GM21737 (cell line): ENCODE measurements around the gene SAT2.
"Not testable (repeated sequence)": the region's sequence is repeated elsewhere in the genome, so short reads cannot be mapped to it uniquely, and the experiment has no call there.

Experiments used
- ATAC-seq: cut with Tn5 transposase; IDR thresholded peaks from one replicate; pipeline ENCODE4 v1.9.1; 2021; ENCODE audit warnings: mild to moderate bottlenecking, moderate library complexity; ENCODE audit not compliant: unreplicated experiment

The SAT2 gene

DNA sequence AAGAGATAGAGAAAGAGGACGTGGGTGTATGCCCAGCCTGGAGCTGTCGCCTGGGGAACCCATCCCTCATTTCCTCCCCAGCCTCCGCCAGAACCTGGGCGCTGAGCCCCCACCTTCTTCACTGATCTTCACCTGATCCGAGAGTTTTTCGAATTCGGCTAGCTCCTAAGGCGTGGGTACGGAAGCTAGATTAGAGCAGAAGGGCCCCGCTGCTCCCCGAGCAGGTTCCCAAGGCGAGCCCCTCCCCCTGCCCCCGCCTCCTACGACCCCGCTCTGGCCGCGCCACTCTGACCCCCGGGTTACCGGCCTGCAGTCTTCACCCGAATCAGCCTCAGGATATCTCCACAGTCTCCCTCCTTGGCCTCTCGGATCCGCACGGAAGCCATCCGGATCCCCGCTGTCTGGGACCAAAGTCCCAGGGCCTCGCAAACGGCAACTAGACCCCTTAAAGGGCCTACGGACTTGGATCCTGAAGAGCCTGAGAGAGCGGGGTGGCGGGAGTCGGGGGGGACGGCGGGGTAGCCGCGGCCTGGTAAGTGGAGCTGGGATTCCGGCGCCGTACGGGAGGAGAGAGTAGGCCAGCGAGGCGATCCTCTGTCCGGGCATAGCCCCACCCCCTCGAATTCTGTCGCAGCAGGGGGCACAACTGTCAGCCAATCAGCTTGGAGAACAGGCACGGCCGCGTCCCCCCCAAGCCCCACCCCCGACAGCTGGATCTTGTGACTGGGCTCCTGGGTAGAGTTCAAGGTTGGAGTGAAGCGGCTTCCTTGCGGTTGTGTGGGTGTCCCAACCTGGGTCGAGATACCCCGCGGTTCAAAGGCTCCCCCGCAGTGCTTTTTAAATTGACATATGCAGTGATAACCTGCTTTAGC lies at the start of gene SAT2:
SAT2 (minus strand) TSS at position 572 of the 872 bp plus-strand sequence; CDS start at position 386, 186 bp downstream.
- no peak for ATAC-seq

DNA sequence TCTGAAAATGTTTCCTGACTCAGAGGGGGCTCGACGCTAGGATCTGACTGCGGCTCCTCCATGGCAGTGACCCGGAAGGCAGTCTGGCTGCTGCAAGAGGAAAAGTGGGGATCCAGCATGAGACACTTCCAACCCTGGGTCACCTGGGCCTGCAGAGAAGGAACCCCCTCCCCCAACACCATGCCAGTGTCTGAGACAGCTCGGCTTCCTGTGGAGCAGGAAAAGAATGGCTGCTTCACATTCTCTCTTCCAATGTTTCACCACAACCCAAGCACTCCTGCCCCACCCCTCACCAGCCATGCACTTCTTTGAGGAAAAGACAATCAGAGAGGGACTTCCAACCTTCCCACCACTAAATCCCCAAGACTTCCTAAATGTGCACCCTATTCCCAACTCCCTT lies 48.9 kb upstream of the SAT2 start:
- no peak for ATAC-seq

DNA sequence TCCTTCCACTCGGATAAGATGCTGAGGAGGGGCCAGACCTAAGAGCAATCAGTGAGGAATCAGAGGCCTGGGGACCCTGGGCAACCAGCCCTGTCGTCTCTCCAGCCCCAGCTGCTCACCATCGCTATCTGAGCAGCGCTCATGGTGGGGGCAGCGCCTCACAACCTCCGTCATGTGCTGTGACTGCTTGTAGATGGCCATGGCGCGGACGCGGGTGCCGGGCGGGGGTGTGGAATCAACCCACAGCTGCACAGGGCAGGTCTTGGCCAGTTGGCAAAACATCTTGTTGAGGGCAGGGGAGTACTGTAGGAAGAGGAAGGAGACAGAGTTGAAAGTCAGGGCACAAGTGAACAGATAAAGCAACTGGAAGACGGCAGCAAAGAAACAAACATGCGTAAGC lies 47.3 kb upstream of the SAT2 start:
- ATAC-seq: no peak

DNA sequence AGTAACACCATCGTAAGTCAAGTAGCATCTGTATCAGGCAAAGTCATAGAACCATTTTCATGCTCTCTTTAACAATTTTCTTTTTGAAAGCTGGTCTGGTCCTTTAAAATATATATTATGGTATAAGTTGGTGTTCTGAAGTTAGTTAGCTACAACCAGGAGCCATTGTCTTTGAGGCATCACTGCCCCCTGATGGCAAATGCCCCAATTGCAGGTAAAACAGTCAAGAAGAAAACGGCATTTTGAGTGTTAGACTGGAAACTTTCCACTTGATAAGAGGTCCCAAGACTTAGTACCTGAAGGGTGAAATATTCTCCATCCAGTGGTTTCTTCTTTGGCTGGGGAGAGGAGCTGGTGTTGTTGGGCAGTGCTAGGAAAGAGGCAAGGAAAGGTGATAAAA lies 45.6 kb upstream of the SAT2 start:
- ATAC-seq: no peak

DNA sequence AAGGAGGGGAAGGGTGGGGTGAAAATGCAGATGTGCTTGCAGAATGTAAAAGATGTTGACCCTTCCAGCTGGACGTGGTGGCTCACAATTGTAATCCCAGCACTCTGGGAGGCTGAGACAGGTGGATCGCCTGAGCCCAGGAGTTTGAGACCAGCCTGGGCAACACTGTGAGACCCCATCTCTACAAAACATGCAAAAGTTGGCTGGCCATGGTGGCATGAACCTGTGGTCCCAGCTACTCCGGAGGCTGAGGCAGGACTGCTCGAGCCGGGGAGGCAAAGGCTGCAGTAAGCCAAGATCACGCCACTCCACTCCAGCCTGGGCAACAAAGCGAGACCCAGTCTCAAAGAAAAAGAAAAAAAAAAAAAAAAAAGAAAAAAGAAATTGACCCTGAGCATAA lies 40.9 kb upstream of the SAT2 start:
- no peak for ATAC-seq

DNA sequence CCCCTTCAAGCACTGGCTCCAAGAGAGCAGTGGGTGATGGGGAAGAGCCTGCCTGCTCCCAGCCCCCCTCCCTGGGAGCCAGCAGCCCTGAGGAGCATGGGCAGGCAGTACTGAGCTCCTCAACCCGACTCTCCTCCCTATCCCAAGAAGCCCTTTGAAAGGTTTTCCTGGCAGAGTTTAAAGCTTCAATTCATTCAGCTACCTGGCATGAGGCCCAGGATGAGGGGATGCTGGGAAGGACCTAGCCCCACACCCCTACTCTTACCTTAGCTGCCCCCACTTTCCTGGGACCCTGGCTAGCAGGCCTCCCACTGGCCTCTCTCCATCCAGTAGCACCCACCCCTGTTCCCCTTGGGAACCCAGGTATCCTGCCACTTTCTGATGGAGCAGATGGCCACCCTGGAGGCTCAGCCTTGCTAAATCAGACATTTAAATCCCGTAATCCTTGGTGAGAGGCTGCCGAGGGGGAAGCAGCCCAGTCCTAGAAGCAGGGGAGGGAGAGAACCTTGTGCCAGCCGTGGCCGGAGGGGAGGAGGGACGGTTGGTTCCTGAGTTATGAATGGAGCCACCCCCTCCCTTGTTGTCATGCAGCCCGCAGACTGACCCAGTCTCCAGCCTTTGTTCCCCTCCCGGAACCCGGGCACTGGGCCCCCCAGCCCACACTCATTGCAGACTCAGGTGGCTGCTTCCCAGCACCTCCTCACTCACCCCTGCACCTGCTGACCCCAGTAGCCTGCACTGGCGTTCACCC lies 40.2 kb upstream of the SAT2 start:
- ATAC-seq: no peak

DNA sequence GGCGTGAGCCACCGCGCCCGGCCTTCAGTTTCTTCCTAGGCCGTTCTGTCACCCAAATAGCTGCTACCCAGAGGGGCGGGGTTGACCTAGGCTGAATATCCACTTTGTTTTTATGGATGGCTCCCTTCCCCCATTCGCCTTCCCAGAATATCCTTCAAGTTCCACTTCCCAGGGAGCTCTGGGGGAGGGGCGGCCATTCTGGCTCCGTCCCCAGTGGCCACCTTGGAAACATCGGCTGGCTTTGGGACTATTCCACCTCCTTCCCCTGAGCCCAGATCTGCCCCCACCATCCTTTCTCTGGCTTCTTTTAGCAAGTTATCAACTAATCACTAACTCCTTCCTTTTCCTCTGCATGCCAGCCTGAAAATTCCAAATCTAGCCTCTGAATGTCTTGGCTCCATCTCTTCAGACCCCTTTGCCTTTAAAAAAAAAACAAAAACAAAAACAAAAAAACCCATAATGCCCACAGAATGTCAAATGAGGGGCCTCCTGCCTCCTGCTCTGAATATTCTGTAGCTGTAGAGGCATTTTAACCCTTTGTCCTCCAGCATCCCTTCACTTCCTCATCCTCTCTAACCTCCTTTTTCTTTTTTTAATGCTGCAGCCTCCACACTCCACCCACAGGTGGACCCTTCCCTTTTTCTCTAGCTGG lies 29.5 kb upstream of the SAT2 start:
- no peak for ATAC-seq

DNA sequence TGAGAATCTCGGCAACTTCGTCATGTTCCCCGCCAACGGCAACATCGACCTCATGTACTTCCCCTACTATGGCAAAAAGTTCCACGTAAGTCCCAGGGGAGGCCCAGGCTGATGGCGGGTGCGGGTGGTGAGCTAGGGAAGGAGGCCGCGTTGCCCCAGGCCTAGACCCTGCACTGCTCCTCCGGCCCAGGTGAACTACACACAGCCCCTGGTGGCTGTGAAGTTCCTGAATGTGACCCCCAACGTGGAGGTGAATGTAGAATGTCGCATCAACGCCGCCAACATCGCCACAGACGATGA lies 27.9 kb upstream of the SAT2 start:
- no peak for ATAC-seq

DNA sequence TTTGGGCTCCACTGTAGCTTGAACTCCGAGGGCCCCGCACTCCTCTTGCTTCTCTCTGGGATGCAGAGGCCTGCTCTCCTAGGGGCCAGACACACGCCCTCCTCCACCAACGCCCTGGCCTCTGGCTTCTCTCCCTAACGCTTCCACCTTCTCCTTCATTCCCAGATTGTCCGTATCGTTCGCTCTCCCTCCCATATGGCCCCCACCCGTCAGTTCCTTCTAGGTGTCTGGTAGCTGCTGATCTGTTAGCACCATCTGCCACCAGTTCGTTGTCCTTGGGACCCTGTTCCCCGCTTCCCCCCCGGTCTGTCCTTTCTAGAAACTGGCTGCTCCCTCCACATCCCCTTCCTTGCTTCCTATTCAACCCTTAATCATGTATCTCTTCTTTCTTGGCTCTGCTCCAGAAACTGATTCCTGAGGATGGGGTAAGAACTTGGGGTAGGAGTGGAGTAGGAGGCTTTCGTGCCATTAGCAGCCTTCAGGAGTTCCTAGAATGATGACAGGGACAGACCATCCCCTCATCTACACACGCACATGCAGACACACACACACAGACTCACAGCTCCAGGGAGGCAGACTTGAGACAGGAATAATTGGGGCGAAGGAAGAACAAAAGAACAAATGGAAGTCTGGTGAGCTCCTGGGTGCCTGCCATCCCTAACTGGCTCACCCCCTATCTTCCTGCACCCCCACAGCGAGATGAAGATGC lies 27.4 kb upstream of the SAT2 start:
- no peak for ATAC-seq

DNA sequence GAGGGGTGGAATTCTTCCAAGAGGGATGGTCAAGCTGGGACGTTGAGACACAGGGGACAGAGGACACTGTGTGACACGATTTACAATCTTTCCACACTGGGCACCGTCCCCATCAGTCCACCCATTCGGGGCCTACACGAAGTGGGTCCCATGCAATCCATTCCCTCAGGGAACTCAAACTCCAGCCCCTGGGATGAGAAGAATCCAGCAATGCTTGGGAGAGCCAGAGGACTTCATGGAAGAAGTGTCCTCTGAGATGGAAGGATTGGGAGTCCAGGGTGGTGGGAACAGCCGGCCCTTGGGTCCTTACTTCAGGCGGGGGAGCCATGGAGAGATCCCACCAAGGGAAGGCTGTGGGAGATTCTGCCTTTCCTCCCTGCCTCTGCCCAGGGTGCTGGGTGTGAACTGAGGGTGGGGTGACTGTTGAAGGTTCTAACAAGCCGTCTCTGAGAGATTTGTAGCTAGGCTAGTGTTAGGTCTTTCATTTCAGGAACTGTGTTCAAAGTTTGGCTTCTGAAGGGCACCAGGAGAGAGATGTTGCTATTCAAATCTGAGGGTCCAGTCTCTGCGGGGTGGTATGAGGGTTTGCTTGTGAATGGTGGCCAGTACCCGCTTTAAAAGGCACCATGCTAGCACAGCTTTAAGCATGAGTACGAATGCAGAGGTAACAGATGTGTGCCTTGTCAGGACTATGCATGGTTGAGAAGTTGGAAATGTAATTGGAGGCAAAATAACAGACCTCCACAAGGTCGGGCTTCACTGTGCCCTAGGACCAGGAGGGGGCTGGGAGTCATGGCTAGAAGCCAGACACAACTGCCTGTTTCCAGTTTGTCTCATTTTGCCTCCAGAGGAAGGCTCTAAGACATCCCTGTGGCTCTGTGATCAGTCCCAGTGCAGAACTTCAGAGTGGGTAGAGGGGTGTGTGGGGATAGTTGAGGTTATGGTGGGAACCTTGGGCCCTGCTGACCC lies 25.1 kb upstream of the SAT2 start:
- no peak for ATAC-seq

DNA sequence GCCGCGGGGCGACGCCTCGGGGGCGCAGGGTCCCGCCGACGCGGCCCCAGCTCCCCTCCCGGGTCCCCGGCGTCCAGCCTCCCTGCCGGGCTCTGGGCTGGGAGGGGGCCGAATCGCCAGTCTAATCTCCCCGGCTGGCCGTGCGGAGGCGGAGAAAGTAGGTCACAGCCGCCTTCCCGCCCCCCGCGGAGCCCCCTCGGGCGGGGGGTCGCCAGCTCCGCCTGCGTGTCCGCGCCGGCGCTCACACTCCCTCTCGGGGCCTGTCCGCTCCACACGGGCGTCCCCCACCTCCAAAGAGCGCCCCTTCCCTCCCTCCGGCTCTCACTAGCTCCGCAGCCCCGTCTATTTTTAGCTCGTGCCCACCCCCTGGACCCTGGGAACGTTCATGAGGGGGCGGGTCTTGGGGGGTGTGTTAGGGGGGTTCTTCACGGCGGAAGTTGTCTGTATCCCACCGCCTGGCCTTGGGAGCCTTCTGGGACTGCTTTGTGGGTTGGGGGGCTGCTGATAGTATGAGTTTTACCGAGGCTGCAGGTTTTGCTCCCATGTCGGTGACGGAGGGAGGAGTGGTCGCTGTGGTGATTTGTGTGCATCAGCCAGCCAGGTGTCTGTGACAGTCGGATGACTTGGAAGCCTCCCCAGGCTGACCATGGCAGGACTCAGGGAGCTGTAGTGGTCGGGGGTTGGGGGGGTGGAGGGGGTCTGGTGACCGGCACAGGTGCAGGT lies 24.2 kb upstream of the SAT2 start:
- ATAC-seq: no peak

DNA sequence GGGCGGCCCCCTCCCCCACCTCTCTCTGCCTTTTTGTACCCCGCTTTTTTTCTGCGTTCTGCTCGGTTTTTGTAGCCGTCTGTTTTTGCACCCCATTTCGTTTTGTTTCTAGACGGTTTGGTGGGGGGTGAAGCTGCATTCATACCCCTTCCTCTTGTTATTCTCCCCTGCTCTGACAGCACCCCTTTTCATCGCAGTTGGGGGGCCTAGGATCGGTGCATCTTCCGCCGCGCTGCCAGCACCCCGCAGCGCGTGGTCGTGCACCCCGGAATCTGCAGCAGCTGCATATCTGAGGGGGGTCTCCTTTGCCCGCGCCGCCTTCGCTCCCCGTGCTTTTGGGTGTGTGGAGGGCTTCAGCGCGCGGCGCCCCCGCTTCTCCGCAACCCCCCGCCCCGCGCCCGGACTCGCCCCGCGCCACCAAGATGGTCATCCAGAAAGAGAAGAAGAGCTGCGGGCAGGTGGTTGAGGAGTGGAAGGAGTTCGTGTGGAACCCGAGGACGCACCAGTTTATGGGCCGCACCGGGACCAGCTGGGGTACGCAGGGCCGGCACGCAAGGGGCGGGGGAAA lies 23.6 kb upstream of the SAT2 start:
- ATAC-seq: no peak

DNA sequence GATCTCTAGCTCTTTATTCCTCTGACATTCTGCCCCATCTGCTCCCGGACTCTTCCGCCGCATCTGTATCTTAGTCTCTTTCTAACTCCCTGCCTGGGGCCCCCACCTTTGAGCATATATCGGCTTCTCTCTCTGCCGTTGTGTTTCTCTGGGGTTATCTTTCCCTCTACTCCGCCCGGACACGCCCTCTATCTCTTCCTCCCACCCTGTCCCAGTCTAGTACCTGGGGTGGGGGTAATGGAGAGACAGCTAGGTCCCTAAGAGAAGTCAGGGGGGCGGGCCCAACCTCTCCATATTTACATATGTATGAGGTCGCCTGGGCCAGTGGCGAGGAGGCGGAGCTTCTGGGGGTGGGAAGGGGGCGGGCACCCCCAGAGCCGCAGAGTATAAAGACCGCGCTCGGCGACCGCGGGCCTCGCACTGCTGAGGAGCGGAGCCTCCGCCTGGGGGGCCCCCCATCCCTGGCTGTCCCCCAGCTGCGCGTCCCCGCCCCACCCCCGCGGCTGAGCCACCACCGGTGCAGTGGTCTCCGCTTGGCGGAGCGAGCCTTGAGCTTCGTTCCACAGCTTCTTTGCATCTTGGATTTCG lies 23.0 kb upstream of the SAT2 start, which contains the start of gene ATP1B2:
ATP1B2 (plus strand) TSS at position 418 of the 588 bp plus-strand sequence. CDS start 593 bp downstream, outside the sequence.
- no peak for ATAC-seq

DNA sequence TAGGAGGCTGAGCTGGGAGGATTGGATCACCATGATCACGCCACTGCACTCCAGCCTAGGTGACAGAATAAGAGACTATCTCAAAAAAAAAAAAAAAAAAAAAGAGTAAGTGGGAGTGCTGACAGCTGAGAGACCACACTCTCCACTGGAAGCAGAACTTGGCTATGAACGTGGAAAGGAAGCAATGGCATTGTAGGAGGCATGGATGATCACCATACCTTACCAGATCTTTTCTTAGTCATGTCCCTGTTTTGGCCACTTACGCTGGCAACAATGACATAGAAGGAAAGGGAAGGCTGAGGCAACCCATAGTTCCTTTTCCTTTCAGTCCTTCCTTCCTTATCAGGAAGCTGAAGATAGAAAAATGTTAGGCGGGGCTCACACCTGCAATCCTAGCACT lies 19.4 kb upstream of the SAT2 start:
- ATAC-seq: no peak

DNA sequence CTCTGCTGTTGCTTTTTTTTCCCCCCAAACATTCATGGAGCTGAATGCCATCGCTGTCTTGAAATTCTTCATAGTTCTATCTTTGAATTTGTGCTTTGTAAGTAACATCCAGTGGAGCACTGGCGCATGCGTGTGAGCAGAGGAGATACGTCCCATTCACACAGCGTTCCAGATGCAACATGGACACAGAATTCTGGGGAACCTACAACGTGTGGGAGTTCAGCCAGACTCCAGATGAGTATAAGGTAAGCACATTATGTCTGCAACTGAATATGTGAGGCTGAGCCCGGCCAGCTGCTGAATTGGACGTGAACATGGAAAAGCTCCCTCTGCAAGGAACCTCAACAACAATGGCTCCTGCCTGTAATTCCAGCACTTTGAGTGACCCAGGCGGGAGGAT lies 18.8 kb upstream of the SAT2 start:
- no peak for ATAC-seq

DNA sequence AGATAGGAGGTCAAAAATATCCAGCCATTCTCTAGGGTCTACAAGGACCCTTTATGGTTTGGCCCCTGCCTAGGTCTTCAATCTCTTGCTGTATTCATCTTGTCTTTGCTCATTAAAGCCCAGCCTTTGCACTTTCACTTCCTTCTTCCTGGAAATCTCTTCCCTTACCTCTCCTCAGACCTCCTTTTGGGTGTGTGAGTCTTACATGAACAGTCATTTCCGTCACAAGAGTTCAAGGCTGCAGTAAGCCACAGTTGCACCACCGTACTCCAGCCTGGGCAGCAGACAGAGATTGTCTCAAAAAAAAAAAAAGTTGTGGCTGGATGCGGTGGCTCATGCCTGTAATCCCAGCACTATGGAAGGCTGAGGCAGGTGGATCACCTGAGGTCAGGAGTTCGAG lies 17.2 kb upstream of the SAT2 start:
- ATAC-seq: no peak

DNA sequence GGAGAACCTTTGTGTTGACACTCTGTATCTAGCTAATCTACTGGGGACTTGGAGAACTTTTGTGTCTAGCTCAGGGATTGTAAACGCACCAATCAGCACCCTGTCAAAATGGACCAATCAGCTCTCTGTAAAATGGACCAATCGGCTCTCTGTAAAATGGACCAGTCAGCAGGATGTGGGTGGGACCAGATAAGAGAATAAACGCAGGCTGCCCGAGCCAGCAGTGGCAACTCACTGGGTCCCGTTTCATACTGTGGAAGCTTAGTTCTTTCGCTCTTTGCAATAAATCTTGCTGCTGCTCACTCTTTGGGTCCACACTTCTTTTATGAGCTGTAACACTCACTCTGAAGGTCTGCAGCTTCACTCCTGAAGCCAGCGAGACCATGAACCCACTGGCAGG lies 14.0 kb upstream of the SAT2 start:
- ATAC-seq: not testable (repeated sequence)

DNA sequence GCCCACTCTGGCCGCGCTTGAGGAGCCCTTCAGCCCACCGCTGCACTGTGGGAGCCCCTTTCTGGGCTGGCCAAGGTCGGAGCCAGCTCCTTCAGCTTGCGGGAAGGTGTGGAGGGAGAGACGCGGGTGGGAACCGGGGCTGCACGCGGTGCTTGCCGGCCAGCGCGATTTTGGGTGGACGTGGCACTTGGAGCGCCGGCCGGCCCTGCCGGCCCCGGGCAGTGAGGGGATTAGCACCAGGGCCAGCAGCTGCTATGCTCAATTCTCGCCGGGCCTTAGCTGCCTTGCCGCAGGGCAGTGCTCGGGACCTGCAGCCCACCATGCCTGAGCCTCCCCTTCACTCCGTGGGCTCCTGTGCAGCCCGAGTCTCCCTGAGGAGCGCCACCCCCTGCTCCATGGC lies 13.2 kb upstream of the SAT2 start:
- ATAC-seq: no peak

DNA sequence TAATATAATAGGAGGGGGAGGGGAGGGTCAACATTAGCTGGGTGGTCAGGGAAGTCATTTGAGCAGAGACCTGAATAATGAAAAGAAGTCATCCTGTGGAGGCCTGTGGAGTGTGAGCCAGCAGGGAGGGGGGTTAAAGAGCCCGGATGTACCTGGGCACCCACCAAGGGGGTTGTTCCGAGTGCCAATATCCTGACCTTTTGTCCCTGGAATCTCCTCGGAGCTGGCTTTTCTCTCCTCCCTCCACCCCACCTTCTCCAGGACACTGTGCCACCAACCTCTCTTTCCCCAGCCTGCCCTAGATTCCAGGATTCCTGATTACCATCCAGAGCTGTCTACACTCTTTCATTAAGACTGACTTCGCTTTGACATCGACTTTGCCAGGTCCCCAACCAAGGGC lies 8.5 kb upstream of the SAT2 start:
- ATAC-seq: no peak
